Measurements from ENCODE around the gene KCNIP3. TPM values are rescaled to one million over a fixed set of nuclear protein-coding genes. Genes with fewer than 3 reads are reported as not detected.
"Not testable (repeated sequence)": the region's sequence is repeated elsewhere in the genome, so short reads cannot be mapped to it uniquely, and the experiment has no call there.

KCNIP3 gene
- total RNA-seq, 1 donor from 2014 or later: 7.3 TPM

GRCh38 chr2:95414015-95414594 lies 117.0 kb downstream of the KCNIP3 start:
- H3K4me1 Mint-ChIP-seq (ENCODE audit: low read depth, unreplicated experiment); H3K36me3 Mint-ChIP-seq (ENCODE audit: unreplicated experiment); H3K4me3 Mint-ChIP-seq (ENCODE audit: unreplicated experiment); H3K27me3 Mint-ChIP-seq (ENCODE audit: unreplicated experiment); H3K9me3 Mint-ChIP-seq (ENCODE audit: unreplicated experiment): not testable (repeated sequence)
- DNase-seq: peak; percentile 91
- TF ChIP-seq CTCF (IDR thresholded peaks at IDR 0.05; ENCODE audit: partially characterized antibody, unreplicated experiment): peak; percentile 85
- H3K27ac Mint-ChIP-seq (ENCODE audit: unreplicated experiment): peak overlapping the region; percentile 22

GRCh38 chr2:95415138-95415537 lies 118.0 kb downstream of the KCNIP3 start:
- not testable (repeated sequence) for H3K36me3 Mint-ChIP-seq (ENCODE audit: unreplicated experiment); H3K27ac Mint-ChIP-seq (ENCODE audit: unreplicated experiment); DNase-seq; H3K4me3 Mint-ChIP-seq (ENCODE audit: unreplicated experiment); H3K9me3 Mint-ChIP-seq (ENCODE audit: unreplicated experiment); H3K4me1 Mint-ChIP-seq (ENCODE audit: low read depth, unreplicated experiment); H3K27me3 Mint-ChIP-seq (ENCODE audit: unreplicated experiment)

- not testable (repeated sequence) for H3K4me1 Mint-ChIP-seq (ENCODE audit: low read depth, unreplicated experiment); DNase-seq
Measured at GRCh38 chr2:95415561-95415960, 118.4 kb downstream of the KCNIP3 start.

GRCh38 chr2:95427196-95427867 lies 130.2 kb downstream of the KCNIP3 start:
- not testable (repeated sequence) for DNase-seq; H3K27ac Mint-ChIP-seq (ENCODE audit: unreplicated experiment); H3K27me3 Mint-ChIP-seq (ENCODE audit: unreplicated experiment); H3K36me3 Mint-ChIP-seq (ENCODE audit: unreplicated experiment); H3K4me1 Mint-ChIP-seq (ENCODE audit: low read depth, unreplicated experiment); H3K9me3 Mint-ChIP-seq (ENCODE audit: unreplicated experiment); H3K4me3 Mint-ChIP-seq (ENCODE audit: unreplicated experiment)

More at GRCh38 chr2:95415561-95415960, 118.4 kb downstream of the KCNIP3 start:
- not testable (repeated sequence) for H3K27me3 Mint-ChIP-seq (ENCODE audit: unreplicated experiment); H3K4me3 Mint-ChIP-seq (ENCODE audit: unreplicated experiment); H3K36me3 Mint-ChIP-seq (ENCODE audit: unreplicated experiment); H3K9me3 Mint-ChIP-seq (ENCODE audit: unreplicated experiment); H3K27ac Mint-ChIP-seq (ENCODE audit: unreplicated experiment)

- H3K27me3 Mint-ChIP-seq (ENCODE audit: unreplicated experiment); H3K4me3 Mint-ChIP-seq (ENCODE audit: unreplicated experiment); H3K36me3 Mint-ChIP-seq (ENCODE audit: unreplicated experiment); H3K9me3 Mint-ChIP-seq (ENCODE audit: unreplicated experiment); H3K27ac Mint-ChIP-seq (ENCODE audit: unreplicated experiment); DNase-seq; H3K4me1 Mint-ChIP-seq (ENCODE audit: low read depth, unreplicated experiment): not testable (repeated sequence)
Measured at GRCh38 chr2:95429748-95430467, 132.8 kb downstream of the KCNIP3 start.

- not testable (repeated sequence) for H3K9me3 Mint-ChIP-seq (ENCODE audit: unreplicated experiment); H3K27ac Mint-ChIP-seq (ENCODE audit: unreplicated experiment)
Measured at GRCh38 chr2:95433373-95433772, 136.2 kb downstream of the KCNIP3 start.

GRCh38 chr2:95433973-95434372 lies 136.8 kb downstream of the KCNIP3 start:
- not testable (repeated sequence) for H3K4me3 Mint-ChIP-seq (ENCODE audit: unreplicated experiment); H3K4me1 Mint-ChIP-seq (ENCODE audit: low read depth, unreplicated experiment); H3K9me3 Mint-ChIP-seq (ENCODE audit: unreplicated experiment); H3K27me3 Mint-ChIP-seq (ENCODE audit: unreplicated experiment); DNase-seq; H3K36me3 Mint-ChIP-seq (ENCODE audit: unreplicated experiment); H3K27ac Mint-ChIP-seq (ENCODE audit: unreplicated experiment)

More at GRCh38 chr2:95433373-95433772, 136.2 kb downstream of the KCNIP3 start:
- not testable (repeated sequence) for H3K36me3 Mint-ChIP-seq (ENCODE audit: unreplicated experiment); H3K4me3 Mint-ChIP-seq (ENCODE audit: unreplicated experiment); H3K27me3 Mint-ChIP-seq (ENCODE audit: unreplicated experiment); H3K4me1 Mint-ChIP-seq (ENCODE audit: low read depth, unreplicated experiment); DNase-seq

GRCh38 chr2:95434507-95435076 lies 137.4 kb downstream of the KCNIP3 start:
- not testable (repeated sequence) for H3K4me1 Mint-ChIP-seq (ENCODE audit: low read depth, unreplicated experiment); DNase-seq; H3K9me3 Mint-ChIP-seq (ENCODE audit: unreplicated experiment); H3K27ac Mint-ChIP-seq (ENCODE audit: unreplicated experiment); H3K4me3 Mint-ChIP-seq (ENCODE audit: unreplicated experiment); H3K27me3 Mint-ChIP-seq (ENCODE audit: unreplicated experiment); H3K36me3 Mint-ChIP-seq (ENCODE audit: unreplicated experiment)

- not testable (repeated sequence) for H3K27me3 Mint-ChIP-seq (ENCODE audit: unreplicated experiment); H3K4me1 Mint-ChIP-seq (ENCODE audit: low read depth, unreplicated experiment); H3K4me3 Mint-ChIP-seq (ENCODE audit: unreplicated experiment); H3K27ac Mint-ChIP-seq (ENCODE audit: unreplicated experiment); DNase-seq; H3K9me3 Mint-ChIP-seq (ENCODE audit: unreplicated experiment); H3K36me3 Mint-ChIP-seq (ENCODE audit: unreplicated experiment)
Measured at GRCh38 chr2:95435162-95435871, 138.2 kb downstream of the KCNIP3 start.
